Stimulated activated CD4-positive, alpha-beta T cell treated with anti-CD3 and anti-CD28 coated beads, Interleukin-12 subunit alpha, Interleukin-12 subunit beta, amount 100 ng/mL, for 48 hours (primary cell): Measurements from ENCODE around the gene PLXDC2.

Experiments
- DNase-seq, 3 donors: peaks; one replicate each; pipeline ENCODE4 v3.0.0-alpha.2; 2020; ENCODE audit warnings: low read depth in 2 of 3, low spot score in 1 of 3

The PLXDC2 gene

DNA sequence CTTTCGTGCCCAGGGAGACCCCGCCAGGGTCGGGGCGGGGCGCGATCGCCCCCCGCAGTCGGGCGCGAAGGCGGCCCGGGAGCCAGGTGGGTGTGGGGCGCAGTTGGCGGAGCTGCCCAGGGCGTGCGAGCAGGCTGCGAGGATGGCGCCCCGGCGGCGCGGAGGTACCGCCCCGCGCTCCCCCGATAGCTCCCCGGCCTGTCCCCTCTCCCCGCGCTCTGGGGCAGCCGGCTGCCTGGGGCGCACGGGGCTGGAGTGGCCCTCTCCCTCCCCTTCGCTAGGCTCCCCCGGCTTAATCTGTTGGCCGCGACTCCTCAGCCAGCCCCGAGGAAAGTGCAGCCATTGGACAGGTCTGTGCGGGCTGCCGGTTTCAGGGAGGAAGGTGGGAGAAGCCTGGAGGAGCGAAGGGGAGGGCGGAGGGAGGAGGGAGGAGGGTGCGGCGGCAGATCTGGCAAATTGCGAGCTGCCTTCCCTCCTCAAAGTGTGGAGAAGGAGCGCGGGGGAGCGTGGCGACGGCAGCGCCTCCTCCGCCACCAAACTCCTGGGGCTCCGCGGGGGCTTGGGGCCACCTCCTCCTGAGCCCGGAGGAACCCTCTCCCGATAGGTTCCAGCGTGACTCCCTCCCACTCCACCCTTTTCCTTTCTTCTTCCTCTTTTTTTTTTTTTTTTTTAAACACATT, 361 bp upstream of the PLXDC2 start:
- DNase-seq: no peak

DNA sequence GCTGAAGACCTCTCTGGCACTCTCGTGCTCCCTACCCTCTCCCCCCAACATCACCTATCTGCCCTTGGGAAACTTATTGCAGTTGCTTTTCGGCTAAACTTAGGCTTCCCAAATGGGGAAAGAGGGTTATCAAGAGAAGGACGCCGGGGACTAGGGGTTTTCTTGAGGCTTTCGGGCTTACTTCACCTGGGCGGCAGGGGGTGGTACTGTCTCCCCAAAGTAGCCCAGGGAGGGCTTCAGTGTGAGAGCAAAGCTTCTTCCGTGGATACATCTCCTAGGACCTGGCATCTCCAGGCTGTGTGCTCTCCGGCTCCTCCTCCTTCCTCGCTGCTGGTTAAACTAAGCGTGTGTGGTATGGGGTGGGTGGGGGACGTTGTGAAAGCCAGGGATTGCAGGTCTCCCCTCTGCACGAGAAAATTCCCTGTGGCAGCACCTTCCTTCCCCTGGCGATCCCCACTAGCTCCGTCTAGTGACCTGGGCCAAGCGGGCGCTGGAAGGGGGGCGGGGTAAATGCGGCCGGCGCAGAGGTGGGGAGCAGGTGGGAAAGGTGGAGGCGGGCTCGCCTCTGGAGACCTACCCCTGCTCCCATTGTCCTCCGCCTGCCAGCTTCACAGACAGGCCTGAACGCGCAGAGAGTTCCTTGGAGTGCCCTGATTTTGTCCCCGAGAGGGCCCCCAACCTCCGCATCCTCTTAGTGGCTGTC, 1.1 kb downstream of the PLXDC2 start:
- no peak for DNase-seq

DNA sequence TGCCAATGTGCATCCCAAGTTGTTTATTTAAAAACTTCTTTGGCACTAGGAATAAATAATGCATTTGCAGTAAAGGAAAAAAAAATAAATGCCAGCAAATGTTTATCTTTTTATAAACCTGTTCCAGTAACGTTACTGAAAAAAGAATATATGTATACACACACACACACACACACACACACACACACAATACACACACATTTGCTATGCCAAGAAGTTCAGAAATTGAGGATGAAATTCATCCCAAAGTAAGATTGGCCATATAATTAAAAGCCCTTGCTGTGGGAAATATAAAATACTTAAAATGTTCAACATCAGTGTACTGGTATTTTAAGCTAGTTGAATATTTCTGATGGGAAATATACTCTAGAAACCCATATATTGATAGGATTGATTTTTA, 2.6 kb downstream of the PLXDC2 start:
- DNase-seq: no peak

DNA sequence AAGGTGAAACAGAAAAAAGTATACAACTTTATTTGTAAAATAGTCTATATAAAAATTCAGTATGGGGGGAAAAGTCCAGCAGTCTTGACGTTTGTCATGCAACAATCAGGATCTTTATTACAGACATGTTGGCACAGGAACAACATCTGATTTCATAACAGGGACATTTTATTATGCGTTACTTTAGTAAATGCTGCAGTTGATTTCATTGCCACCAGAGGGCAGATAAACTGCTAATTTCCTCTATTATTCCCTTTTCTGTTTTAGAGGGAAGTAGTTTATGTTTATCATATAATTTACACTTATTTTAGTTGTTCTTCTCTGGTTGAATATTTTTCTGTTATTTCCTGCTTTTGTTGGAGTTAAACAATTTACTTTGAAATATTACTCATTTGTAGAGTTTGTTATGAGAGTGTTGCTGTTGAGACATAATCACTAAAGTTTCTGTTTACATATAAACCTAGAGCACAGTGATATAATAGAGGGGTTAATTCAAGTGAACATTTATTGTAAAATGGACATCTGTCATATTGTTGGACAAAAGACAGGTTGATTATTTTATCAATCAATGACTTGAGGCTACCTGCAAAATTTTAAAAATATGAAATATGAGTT, 3.3 kb downstream of the PLXDC2 start:
- DNase-seq: no peak

DNA sequence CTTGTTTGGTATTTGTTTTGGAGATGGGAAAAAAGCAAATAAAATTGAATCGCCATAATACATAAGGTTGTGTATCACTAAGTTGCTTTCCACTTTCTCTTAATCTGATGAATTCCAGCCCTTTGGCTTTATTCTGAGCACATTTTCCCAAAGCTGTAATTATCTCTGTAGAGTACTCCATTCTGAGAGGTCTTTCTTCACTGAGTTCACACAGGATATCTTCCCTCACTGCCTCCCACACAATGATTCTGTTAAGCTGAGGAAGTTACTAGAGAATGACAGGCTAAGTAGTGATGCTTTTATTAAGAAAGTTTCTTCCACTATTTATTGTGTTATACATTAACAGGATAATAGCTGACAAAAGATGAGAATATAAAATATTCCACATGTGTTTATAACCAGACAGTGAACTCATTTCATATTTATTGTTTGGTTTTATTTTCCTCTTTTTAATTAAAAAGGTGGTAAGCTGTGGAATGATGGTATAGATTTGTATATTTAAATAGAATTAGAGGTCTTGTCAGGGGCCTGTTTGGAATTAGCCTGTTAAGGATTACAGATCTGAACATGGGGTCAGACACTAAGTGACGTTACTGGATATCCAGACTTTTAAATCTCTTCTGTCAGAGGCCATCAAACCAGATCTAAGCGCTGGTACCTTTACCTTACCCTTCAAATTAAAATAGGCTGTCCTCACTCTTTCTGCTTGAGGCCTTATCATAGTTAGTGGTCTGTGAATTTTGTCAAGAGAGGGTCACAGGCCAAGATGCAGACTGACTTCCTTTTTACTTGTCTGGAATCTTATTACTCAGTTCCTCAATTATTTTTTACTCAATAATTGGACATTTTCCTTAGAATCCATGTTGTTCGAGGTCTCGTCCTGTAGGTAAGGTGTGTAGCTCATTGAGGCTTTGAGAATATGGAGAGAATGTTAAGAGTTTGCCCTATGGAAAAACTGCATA, 8.4 kb downstream of the PLXDC2 start:
- no peak for DNase-seq

DNA sequence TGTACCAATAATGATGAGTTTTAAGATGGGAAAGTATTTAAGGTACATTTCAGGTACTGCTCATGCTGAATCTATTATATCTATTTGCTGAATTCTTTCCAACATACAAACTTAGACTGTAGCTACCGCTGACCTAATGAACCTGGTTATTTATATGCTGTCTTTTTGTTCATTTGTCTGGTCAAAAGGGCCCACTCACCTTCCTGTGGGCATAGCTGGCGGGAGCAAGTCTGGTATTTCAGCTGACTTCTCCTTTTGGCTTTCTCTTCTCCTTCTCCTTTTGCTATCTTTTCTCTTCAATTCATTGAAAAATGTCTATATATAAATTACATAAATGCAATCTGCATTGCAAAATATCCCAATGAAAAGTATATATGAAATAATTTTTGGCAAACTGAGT, 9.5 kb downstream of the PLXDC2 start:
- DNase-seq: no peak

DNA sequence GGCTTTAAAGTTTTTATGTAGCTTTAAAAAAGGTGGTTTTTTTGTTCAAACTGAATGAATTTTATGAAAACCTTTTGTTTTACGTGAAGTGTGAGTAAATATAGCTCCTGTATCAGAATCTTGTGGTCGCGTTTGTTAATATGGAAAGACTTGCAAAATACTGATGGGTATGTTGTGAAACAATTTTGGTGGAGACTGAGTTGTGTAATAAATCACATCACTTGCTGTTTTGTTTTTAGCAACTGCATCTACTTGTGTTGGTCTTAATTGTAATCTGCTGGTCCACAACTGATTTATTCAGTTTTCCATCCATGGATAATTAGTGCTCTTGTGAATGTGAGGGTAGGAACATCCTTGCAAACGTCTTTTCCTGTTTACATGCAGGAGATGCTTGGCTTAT, 10.5 kb downstream of the PLXDC2 start:
- no peak for DNase-seq

DNA sequence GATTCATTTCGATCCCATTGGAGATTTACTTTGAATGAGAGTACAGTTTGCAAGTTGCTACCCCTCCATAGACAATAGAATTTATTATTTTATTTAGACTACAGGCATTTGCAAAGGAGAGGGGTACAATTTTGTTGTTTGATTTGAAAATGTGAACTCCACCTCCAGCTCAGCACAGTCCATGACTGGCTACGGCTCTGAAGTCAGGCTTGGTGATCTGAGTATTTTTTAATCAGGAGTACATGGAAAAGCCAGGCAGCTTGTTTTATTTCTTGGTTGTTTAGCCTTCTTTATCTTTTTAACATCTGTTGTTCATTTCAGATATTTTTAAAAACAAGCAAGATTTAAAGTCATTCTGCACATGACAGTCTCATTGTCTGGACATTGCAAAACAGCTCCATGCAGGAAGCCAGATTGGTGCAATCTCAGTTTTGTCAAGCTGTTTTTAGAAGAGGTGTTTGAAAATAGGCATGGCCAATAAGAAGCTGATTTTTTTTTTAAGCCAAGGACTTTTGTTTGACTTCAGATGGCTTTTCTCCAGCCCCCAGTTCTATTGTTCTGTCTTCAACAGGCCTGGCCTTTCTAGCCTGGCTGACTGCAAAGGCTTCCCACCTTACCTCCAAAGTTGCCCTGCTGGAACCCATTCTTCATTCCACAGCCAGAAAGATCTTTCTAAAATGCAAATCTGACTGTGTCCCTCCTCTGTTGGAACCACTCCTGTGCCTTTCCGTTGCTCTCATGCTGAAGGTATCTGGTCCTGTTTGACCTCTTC, 12.2 kb downstream of the PLXDC2 start:
- DNase-seq: no peak

DNA sequence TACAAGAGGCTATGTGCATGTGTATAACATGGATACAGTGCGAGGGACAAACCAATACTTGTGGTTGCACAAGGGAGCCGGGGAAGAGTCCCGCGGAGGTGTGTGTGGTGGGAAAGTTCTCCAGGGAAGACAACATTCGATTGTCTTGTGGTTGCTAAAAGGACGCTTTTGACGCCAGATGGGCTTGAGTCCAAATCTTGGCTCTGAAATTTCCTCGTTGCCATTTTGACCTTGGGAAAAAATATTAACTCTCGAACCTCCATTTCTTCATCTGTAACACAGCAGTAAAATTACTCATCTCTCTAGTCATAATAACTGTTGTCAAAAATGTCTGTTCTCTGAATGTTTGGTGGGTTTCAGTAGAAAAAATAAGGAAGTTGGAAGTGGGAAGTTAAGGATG, 16.5 kb downstream of the PLXDC2 start:
- no peak for DNase-seq

DNA sequence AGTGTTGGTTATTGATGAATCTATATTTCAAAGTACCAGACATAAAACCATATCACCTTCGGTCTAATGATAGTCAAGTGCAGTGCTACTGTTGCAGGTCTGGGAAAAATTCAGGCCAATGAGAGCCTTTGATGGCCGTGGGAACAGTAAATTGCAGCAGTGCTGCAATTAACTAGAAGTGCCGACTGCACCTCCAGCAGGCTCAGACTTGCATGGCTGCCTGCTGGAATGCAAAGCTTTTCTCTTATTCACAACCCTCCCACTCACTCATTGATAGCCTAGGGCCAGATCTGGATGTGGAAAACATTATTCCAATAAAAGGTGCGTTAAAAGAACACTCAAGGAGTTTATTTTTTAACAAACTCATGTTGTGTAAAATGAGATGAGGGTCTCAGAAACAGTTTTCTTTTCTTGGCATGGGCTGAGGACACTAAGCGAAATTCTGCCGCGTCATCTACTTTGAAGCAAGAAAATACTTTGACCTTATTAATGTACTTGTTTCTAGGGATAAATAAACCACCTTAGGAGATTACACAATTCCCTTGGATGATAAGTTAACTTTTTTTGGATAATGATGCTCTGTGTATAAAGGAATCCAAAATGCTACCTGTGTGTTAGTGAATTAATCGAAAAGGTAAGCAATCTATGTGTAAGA, 17.1 kb downstream of the PLXDC2 start:
- DNase-seq: no peak

DNA sequence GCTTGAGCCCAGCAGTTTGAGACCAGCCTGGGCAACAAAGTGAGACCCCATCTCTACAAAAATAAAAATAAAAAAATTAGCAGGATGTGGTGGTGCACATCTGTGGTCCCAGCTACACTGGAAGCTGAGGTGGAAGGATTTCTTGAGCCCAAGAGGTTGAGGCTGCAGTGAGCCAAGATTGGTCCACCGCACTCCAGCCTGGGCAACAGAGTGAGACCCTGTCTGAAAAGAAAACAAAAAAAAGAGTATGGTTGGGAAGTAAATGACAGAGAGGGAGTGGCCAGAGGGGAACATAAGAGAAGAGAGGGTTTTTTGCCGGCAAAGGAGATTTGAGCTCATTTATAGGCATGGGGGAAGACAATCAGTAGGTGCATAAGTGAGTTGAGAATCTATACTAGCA, 19.7 kb downstream of the PLXDC2 start:
- DNase-seq: no peak

DNA sequence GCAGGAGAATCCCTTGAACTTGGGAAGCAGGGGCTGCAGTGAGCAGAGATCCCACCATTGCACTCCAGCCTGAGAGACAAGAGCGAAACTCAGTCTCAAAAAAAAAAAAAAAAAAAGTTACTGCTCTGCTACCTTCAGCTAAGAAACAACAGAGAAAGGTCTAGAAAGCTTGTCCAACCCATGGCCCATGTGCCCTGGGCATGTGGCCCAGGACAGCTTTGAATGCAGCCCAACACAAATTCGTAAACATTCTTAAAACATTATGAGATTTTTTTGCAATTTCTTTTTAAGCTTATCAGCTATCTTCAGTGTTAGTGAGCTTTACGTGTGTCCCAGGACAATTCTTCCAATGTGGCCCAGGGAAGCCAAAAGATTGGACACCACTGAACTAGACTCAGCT, 22.9 kb downstream of the PLXDC2 start:
- DNase-seq: no peak

DNA sequence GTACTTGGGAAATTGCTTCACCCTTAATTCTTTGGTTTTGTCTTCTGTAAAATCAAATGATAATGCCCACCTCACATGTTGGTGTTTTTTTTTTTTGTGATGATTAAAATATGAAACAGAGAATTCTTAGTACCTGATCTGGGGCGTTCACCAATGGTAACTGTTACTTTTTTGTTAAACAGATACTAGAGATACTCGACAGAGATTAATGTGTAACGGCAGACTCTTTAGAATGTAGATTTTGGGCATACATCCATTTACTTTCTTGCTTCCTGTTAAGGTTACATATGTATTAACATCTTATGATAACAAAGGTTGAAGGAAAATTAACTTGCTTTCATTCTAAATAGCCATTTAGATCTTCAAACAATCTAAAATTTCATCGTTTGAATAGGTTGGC, 23.3 kb downstream of the PLXDC2 start:
- no peak for DNase-seq

DNA sequence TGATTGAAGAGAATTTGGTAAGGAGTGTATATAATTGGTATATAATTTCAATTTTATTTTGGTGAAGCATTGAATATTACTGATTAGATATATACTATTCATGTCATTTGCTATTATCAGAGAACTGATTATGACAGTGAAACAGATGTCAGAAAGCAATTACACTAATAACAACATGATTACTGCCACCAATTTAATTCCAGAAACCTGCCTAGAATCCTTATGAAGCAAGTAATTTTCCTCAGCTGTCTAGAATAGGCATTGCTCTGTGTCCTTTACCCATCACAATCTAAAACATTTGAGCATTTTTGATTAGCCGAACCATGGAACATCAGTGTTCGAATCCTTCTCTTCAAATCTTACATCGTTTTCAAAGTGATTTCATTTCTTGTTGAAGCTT, 24.5 kb downstream of the PLXDC2 start:
- no peak for DNase-seq

DNA sequence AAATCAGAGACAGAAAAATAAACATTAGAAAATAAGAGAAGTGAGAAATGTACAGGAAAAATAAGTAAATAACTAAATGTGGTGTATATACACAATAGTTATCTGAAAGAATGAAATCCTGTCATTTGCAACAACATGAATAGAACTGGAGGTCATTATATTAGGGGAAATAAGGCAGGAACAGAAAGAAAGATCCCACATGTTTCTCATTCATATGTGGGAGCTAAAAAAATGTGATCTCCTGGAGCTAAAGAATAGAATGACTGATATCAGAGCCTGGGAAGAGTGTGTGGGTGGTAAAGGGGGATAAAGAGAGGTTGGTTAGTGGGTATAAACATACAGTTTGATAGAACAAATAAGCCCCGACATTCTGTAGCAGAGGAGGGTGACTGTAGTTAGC, 27.3 kb downstream of the PLXDC2 start:
- no peak for DNase-seq

DNA sequence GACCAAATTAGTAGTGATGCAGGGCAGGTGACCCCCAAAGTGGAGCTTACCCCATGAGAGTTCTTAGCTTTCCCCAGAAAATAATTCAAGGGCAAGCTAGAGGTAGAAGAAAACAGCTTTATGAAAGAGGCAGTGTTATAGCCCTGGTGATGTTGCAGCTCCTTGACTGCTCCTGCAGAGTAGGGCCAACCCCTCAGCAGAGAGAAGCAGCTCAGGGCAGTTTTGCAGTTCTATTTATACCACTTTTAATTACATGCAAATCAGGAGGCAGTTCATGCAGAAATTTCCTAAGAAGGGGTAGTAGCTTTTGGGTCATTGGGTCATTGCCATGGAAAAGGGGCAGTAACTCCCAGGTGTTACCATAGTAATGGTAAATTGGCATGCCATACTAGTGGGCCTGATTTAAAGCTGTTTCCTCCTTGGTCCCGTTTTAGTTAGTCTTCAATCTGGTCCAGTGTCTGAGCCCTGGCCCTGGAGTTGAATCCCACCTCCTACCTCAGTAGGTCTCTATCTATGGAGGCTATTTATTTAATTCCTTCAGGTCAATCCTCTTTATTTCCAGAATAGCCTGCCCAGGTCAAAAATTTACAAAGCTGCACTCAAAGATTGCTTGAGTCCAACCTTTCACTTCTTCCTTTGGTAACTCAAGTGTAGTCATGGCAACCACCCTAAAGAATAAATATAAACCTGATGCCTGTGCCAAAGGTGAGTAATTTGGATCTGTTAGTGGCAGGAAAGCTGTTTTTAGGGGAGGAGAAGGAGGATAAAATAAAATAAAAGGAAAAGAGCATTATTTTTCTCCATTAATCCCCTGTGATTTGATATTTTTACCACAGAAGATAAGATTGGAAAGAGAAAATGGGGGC, 29.5 kb downstream of the PLXDC2 start:
- no peak for DNase-seq

DNA sequence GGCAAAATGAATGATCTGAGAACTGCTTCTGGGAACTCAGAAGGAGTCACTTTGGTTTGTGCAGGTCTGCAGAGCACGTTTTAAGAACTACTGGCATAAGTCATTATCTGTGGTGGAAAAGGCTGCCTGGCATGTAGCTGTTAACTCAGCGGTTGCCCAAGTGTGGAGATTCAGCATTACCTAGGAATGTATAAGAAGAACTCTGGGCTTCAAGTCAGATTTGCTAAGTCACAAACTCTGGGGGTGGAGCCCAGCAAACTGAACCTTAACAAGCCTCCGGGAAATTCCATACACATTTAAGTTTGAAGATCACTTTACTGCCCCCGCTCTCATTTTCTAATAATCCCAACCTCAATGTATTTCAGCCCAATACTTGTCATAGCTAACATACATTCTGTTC, 31.1 kb downstream of the PLXDC2 start:
- DNase-seq: no peak

DNA sequence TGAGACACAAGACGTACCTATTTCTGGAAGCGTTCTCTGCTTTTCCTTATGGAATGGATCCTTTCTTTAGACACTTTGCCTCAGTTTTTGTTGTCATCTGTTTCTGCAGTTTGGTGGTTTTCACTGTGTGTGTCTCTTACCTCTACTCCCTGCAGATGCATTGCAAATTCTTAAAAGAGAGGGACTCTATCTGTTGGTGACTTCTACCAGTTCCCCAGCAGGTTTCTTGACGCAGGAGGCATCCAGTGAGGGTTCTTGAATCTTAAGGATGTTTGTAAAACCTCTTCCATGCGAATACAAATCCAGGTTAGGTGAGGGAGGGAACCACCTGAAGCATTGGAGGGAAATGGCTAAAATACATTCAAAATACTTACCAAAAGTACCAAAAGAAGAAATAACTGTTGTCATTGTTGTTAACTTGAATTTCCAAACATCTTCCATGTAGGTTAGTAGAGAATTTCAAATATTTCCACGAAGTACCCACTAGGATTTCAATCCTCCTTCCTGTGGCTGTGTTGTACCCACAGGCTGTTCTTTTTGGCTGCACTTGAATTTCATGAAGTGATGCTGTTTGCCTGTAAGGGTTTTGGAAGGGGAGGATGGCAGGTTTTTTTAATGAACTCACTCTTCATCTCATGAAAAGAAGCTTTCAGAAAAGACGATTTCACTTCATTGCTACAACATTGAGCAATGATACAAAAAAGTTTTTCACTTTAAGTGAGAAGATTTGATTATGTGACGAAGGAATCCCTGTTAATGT, 32.2 kb downstream of the PLXDC2 start:
- DNase-seq: no peak

DNA sequence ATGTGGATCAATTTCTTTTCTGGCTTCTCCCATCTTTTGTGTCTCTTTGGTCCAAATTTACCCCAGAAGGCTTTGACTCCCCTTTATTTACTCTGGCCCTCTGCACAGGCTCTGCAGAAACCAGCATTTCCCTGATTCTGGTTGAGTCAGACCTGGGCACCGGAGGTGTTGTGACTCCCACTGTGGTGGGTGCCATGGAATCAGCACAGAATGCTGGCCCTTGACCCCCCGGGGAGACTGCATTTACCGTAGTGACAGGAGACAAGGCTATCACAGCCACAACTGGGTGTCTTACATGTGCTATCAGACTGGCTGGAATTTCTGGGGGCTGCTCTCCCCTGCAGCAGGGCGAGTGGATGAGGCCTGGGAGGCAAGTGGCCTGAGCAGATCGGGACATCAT, 37.6 kb downstream of the PLXDC2 start:
- DNase-seq: no peak
